ENCODE results near the gene MAFG.
A peak's percentile ranks its signal among the peaks of the same experiment; 100 is the strongest.

Gene MAFG

DNA sequence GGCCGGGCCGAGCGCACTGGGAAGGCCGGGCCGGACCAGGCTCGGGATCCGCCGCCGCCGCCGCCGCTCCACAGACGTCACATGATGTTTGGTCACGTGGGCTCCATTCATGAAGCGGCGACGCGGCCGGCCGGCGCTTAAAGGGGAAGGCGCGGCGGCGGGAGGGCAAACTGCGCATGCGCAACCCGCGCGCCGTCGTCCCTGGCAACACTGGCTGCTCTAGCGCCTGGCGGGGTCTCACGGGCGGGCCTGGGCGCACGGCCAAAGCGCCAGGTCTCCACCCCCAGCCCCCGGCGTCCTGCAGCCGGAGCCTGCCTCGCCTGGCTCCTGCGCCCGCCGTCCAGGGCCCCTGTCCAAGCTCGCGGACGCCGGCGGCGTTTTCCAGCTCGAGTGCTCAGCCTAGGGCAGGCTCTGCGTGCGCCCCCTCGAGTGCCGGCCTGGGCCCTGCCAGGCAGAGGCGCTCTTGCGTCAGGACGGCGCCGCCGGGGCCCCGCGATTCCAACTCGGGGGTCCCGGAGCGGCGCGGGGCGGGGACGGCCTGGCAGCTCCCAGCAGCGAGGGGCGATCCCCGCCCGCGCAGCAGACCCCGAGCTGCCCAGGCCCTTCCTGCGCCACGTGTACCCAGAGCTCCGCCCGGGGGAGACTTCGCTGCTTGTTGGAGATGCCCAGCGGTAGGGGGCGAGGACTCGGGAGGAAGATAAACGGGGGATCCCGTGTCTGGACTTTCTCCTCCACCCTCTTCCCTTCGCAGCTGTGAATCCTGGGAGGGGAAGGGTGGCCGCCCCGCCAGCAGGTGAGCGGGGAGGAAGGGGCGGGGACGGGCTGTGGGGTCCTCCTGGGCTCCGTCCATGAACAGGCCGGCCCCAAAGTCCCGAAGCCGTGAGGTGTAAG is at the start of gene MAFG:
MAFG (minus strand) TSS at position 83 of the 891 bp plus-strand sequence. CDS start 4,550 bp downstream, outside the sequence.
- peak; percentile 77 for DNase-seq (ENCODE audit: low read depth, low spot score)

DNA sequence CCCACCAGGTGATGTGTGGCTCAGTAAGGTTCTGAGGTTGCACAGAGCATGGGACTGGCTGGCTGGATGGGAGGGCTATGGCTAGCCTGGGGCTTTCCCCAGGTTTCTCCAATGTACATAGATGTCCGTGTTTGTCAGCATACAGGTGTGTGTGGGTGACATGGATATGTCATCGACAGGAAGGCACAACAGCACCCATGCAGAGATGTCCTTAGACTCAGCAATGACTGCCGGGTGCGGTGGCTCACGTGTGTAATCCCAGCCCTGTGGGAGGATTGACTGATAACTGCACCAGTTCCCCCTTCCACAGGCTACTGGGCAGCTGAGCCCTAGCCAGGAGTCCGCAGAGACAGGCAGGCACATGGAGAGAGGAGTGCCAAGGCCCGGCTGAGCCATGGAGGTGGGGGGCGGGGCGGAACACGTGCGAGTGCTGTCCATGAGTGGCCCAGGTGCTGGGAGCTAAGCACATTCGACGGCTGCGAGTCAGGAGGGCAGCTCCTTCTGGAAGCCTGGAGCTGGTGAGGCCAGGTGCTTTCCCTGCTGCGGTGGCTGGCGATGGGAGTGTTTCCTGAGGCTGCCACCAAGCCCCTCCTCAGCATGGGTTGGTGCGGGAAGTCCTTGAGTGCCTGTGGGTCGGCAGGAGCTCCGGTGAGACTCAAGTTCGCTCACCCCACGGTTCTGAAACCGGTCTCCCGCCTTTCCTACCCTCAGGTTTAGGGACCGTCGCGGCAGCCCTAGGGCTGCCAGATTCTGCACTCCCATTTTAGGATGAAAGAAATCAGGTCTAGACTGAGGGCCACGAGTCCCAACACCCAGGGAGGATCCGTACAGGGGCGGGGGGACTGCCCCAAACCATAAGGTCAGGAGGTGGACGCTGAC is 49.0 kb upstream of the MAFG start:
- DNase-seq (ENCODE audit: low read depth, low spot score) = no peak

DNA sequence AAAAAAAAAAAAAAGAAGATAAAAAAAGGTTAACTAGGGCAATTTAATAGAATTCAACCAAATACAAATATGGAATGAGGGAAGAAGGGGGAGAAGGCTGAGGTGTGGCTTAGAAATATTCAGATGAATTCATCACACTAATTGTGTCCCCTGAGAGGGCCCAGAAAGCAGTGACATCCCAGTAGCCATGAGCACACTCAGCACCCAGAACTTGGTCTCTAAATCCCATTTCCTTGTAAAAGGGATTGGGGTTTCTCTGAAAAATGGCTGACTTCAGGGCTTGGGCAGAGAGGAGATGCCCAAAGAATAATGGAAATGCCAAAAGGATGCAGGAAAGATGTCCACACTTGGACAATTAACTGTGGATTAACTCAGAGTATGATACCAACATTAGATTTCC is 45.9 kb upstream of the MAFG start:
- no peak for DNase-seq (ENCODE audit: low read depth, low spot score)

DNA sequence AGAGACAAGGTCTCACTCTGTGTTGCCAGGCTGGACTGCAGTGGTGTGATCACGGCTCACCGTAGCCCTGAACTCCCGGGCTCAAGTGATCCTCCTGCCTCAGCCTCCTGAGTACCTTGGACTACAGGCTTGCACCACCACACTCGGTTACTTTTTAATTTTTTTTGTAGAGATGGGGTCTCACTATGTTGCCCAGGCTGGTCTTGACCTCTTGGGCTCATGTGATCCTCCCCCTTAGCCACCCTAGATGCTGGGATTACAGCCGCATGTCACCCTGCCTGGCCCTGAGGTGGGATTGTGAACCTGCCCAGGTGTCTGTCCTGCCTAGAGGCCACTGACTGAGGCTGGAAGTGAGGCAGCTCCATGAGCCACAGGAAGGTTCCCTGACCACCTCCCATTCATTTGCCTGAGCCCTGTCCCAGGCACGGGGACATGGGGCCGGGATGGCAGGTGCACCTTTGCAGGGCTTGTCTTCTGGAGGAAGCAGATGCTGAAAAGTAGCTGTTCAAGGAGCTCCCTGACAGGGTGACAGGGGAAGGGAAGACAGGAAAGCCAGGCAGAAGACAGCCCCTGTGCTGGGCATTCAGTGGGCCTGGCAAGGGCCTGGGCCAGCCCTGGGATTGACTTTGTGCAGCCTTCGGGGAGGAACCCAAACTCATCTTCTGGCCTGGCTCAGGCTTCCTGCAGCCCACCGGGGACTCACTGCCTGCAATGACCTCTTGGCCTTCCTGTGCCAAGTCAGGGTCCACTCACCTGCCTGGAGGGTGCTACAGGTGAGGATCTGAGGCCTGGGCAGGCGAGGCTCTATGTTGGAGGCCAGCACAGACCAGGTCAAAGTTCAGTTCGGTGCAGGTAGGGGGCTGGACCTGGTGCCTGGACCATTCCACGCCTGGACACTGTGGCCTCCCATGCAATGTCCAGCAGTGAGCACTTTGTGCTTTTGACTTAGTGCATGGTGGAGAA is 41.6 kb upstream of the MAFG start:
- DNase-seq (ENCODE audit: low read depth, low spot score) = no peak

DNA sequence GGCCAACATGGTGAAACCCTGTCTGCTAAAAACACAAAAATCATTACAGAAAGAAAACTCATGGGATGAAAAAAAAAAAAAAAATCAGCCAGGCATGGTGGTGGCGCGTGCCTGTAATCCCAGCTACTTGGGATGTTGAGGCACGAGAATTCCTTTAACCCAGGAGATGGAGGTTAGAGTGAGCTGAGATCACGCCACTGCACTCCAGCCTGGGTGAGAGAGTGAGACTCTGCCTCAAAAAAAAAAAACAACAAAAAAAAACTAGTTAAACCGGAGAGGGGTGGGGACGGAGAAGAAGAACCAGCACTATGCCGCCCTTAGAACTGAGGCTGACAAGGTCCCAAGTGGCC is 40.8 kb upstream of the MAFG start:
- DNase-seq (ENCODE audit: low read depth, low spot score) = no peak

DNA sequence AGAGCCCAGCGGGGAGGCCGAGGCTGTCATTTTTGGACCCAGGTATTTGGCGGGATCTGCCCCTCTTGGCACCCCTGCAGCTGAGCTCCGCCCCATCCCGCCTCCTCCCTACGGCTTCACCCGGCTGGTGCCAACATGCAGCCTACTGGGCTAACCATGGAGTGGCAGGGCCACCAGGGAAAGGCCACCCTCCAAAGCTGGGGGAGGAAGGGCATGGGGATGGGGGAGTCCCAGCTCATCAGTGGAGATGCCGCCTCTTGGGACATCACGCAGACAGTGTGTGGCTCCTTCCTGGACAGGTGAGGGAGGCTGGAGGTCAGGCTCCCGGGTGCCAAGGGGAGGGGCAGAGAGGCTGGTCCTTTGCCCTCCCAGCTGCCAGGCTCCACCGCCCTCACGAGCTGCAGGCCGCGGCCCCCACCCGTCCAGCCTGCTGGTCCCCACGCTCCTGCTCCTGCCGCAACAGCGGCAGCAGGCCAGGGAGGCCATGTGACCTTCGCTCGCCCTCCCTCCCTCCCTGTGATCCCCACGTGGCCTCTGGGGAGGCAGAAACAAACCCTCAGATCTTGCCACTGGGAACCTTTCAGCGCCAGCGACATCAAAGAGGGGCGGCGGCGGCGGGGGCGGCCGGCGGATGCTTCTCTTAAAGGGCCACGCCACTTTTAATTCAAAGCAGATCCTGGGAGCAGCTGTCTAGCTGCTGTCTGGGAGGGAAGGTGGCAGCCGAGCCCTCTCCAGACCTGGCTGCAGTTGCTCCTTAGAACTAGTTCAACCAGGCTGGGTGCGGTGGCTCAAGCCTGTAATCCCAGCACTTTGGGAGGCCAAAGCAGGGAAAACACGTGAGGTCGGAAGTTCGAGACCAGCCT is 40.2 kb upstream of the MAFG start:
- peak; percentile 76 for DNase-seq (ENCODE audit: low read depth, low spot score)

DNA sequence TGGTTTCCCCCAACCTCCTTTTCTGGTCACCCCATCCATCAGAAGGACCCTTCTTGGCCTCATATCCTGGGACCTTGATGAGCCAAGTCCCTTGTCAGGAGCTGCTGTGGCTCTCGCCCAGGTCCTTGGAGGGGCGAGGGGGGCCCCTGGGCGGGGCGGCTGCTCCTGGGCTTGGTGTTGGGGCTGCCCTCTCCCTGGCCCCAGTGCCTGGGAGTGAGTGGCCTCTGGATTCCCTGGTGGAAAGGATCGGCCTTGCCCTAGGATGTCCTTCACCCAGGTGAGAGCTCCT is 39.7 kb upstream of the MAFG start:
- no peak for DNase-seq (ENCODE audit: low read depth, low spot score)

DNA sequence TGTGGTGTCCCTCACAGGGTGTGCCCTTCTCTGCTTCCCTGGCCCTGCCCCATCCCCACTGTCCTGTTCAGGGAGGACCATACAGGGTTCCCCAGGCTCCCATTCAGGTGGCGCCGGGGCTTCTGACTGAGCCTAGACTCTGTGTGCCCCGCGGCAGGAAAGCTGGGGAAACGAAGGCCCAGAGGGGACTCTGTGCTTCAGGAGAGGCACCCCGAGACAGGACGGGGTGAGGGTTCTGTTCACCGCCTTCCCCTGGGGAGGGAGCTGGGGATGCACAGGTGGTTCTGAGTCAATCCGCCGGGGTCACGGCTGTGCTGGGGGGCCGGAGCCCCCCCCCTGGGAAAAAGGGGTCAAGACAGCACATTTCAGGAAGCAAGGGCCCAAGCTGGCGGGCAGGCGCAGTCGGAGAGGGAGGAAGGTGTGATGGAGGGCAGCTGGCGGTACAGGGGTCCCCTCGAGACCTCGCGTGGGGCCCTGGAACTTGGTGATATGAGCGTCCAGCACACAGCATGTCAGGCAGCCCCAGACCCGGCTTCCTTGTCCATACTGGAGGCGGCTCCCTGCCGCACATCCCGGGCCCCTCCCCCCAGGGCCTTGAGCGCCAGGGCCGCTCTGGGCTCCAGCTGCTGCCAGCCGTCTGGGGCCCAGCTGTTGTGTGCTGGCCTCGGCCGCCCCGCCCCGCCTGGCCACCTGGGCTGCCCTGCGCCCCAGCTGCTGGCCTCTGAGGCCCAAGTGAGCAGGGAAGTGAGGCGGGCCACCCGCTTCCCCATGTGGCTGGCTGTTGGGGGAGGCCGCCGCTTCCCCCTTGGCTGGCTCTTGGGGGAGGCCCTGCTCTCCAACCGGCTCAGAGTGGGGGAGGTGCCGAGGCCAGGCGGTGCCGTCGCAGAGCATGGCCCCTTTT is 39.1 kb upstream of the MAFG start:
- DNase-seq (ENCODE audit: low read depth, low spot score) = no peak

DNA sequence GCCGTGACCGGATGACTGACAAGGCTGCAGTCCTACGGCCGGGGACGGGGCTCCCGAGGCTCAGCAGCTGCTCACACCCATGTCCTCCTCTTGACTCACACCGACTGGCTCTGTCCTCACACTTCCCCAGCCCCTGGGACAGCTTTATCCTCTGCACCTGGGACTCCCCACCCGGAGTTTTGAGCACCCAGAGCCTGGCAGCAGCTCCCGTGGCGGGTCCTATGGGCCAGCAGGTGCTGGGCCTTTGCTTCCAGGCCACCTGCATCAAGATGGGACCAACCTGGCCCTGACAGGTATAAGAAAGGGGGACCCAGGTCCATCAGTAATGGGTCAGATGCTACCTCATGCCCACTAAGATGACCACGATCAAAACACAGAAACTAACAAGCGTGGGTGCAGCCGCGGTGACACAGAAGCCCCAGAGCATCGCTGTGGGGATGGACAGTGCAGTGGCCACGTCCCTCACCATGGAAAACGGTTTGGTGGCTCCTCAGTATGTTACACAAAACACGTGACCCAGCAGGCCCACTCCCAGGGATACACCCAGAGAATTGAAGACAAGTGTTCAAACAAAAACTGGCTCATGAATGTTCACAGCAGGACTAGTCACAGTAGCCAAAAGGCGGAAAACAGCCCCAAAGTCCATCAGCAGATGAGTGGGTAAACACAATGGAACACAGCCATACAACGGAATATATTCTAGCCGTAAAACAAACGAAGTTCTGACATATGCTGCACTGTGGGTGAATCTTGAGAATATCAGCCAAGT is 36.7 kb upstream of the MAFG start:
- DNase-seq (ENCODE audit: low read depth, low spot score) = no peak

DNA sequence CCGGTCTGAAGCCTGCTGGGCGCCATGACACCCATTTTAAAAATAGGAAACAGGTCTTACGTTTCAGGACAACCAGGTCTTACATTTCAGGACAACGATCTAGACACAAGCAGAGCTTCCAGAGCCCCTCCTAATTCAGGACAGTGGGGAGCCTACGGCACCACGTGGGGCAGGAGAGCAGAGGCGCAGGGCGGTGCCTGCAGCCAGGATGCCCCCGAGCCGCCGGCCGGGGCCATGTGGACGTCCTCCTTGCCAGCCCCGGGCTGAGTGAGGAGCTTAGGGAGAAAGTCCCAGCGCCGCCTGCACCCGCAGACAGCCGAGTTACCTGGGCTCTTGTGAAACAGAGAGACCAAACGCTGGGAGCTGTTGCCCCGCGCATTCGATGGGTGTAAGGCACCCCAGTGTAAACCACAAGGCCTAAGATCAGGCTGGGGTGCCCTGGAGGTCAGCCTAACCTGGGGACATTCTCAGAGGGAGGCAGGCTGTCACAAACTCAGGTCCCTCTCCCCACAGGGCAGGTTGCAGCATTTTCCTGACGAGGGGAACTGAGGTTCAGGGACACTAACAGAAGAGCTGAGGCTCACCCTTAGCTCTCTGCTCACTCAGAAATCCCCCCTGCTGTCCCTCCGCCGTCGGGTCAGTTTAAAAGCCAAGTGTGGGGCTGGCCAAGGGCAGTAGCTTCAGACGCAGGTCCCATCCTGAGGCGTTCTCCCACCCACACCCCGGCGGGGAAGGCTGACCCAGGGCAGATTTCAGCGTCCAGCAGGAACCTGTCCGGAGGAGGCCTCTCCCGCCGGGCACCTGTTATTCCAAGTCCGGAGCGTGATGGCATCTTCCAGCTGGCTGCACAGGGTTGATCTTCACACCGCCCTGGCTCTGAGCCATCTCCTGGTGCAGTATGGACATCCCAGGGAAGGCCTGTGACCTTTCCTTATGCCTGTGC is 35.2 kb upstream of the MAFG start:
- no peak for DNase-seq (ENCODE audit: low read depth, low spot score)

DNA sequence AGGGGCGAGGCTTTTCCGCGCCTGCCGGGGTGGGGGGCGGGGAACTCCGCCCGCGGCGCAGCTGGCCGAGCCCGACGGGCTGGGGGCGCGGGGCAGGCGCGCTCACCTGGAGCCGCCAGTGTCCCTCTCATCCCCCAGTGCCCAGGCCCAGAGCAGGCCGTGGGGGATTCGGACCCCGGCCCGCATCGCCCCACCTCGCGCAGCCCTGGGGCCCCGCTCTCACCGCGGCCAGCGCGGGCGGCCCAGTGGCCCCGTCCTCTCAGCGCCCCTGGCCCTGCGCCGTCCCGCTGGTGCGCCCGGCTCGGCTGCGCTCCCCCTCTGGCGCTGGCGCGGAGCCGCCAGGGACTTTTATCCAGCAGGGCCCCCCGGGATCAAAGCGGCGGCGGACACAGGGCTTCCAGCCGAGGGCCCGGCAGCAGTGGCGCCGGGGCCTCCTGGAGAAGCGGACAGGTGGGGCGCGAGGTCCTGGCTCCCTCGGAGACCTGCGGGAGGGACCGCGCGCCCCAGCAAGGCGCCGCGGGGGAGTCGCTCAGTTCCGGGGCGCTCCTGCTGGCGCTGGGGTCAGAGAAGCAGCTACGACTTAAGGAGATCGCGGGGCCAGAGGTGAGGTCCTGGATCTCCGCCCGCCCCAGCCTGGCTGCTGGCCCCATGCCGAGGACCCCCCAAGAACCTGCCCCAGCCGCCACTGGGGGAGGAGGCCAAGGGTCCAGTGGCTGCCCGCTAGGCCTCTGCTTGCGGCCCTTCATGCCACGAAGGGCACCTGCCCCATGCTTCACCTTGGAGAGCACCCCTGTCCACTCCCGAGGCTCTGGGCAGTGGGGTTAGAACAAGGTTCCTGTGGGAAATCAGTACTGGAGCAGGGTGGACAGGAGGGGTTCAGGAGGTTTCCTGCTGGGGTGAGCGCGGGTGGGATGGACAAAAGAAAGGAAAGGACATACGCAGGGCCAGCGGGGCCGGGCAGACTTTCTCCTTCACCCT is 34.3 kb upstream of the MAFG start:
- DNase-seq (ENCODE audit: low read depth, low spot score) = no peak

DNA sequence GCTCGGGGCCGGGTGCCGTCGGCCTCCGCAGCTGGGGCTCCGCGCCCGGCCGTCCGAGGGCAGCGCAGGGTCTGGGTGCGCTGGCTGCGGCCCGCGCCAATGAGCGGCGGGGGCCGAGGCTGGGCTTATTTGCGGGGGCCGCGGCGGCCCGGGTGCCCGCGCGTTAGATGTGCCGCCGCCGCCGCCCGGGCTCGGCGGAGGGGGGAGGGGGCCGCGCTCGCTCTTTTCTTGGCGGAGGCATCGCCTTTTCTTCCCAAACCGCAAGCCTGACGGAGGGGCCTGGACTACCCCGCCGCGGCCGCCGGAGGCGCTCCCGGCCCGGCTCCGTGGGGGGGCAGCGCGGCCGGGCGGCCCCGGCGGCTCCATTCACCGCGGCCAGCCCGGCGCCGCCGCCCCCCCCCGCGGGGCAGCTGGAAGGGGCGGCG is 33.6 kb upstream of the MAFG start, which contains the start of gene NOTUM:
NOTUM (minus strand) TSS at position 101 of the 425 bp plus-strand sequence. CDS start 278 bp downstream, outside the sequence.
- DNase-seq (ENCODE audit: low read depth, low spot score) = no peak

DNA sequence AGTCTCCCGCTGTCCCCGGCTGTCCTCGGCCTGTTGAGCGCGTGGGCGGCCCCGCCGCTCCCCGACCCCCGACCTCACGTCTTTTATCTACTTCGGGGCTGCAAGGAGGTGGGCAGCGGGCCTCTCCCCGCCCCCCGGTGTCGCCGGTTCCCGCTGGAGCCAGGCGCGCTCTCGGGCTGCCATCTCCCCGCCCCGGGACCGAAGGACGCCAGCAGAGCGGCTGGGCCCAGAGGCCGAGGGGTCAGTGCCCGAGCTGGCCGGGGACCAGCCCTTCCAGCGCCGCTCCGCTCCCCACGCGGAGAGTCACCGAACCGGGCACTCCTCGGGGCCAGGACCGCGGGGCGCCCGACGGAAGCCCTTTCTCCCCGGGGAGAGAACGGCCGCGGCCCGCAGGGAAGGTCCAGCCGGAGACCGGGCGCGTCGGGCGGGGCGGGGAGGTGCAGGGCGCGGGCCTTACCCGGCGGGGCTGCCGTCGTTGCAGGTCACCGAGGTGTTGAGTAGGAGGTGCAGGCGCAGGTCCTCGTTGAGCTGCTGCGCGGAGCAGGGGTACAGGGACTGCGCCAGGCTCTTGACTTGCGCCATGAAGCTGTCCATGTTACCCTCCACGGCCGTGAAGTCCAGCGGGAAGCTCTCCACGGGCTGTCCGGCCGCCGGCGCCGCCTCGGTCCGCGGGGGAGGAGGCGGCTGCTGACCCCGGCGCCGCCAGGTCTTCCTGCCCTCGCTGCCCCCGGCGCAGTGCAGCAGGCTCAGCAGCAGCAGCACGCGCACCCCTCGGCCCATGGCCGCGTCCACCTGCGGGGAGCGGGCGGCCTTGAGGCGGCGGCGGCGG is 32.8 kb upstream of the MAFG start:
- DNase-seq (ENCODE audit: low read depth, low spot score) = no peak

DNA sequence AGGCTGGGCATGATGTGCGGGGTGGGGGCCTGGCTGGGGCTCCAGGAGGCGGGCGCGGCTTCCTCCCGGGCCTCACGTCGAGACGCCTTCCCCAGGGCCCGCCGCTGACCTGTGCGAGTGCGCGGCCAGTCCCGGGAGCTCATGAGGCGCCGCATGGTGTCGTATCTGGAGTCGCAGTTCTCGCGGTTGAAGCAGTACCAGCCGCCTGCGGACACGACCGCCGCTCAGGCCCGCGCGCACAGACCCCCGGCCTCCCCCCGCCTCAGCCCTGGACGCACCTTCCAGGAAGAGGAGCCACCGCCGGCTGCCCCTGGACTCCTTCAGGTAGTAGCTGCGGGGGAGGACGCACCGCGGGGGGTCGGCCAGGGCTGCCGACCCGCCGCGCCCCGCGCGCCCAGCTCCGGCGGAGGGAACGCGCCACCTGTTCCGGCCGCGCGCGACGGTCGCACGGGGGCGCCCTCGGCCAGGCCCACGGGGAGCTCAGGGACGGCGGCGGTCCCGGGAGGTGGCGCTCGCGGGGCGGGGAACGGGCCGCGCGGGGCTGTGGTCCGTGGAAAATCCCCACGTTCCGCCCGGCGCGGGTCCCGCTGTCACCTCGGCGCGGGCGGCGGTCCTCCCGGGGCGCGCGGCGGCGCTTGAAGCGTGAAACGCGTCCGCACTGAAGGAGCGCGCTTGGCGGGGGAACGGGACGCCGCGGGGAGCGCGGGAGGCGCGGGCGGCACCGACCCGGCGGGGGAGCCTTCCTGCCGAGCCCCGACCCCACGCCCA is 32.0 kb upstream of the MAFG start:
- peak; percentile 62 for DNase-seq (ENCODE audit: low read depth, low spot score)
